GM18520 (cell line): Measurements from ENCODE around the gene ZNF808.
"Not testable (repeated sequence)": the region's sequence is repeated elsewhere in the genome, so short reads cannot be mapped to it uniquely, and the experiment has no call there.

Source experiments
- ATAC-seq: cut with Tn5 transposase; IDR thresholded peaks from one replicate; pipeline ENCODE4 v1.9.1; 2021; ENCODE audit not compliant: unreplicated experiment

ZNF808 gene

GRCh38 chr19:52535771-52536447, 8.4 kb downstream of the ZNF808 start:
- ATAC-seq = peak; percentile 78

GRCh38 chr19:52536448-52536800, 9.0 kb downstream of the ZNF808 start:
- ATAC-seq = no peak

GRCh38 chr19:52538815-52539214, 11.3 kb downstream of the ZNF808 start:
- not testable (repeated sequence) for ATAC-seq

- not testable (repeated sequence) for ATAC-seq
These were observed 13.7 kb downstream of the ZNF808 start for GRCh38 chr19:52541176-52541575.

- no peak for ATAC-seq
These were observed 14.1 kb downstream of the ZNF808 start for GRCh38 chr19:52541608-52542007.

- ATAC-seq = not testable (repeated sequence)
These were observed 15.1 kb downstream of the ZNF808 start for GRCh38 chr19:52542541-52542940.

- no peak for ATAC-seq
These were observed 15.7 kb downstream of the ZNF808 start for GRCh38 chr19:52542984-52543664.

- no peak for ATAC-seq
These were observed 26.9 kb downstream of the ZNF808 start for GRCh38 chr19:52554216-52554971.

GRCh38 chr19:52557231-52557995, 29.9 kb downstream of the ZNF808 start:
- no peak for ATAC-seq

- ATAC-seq = not testable (repeated sequence)
These were observed 31.4 kb downstream of the ZNF808 start for GRCh38 chr19:52558732-52559445.

- not testable (repeated sequence) for ATAC-seq
These were observed 34.1 kb downstream of the ZNF808 start for GRCh38 chr19:52561611-52562010.

- ATAC-seq = no peak
These were observed 38.7 kb downstream of the ZNF808 start for GRCh38 chr19:52566121-52566520.

GRCh38 chr19:52566588-52566987, 39.1 kb downstream of the ZNF808 start:
- ATAC-seq = no peak

- no peak for ATAC-seq
These were observed 40.5 kb downstream of the ZNF808 start for GRCh38 chr19:52567921-52568320.

- not testable (repeated sequence) for ATAC-seq
These were observed 42.2 kb downstream of the ZNF808 start for GRCh38 chr19:52569638-52569999.

GRCh38 chr19:52570000-52570861, 42.8 kb downstream of the ZNF808 start, which contains the start of gene ZNF701:
Gene ZNF701, plus strand, starts transcription at chr19:52570287. Its CDS starts 3,861 bp downstream, at chr19:52574148.
- peak; percentile 86 for ATAC-seq

- ATAC-seq = no peak
These were observed 57.4 kb downstream of the ZNF808 start for GRCh38 chr19:52584736-52585440.

GRCh38 chr19:52585604-52586003, 58.1 kb downstream of the ZNF808 start:
- no peak for ATAC-seq

- ATAC-seq = no peak
These were observed 63.3 kb downstream of the ZNF808 start for GRCh38 chr19:52590728-52591127.
